ENCODE results near the gene CLSTN2.

The CLSTN2 gene

GRCh38 chr3:140294058-140294457 is 359.1 kb downstream of the CLSTN2 start:
- H3K79me1 ChIP-seq (ENCODE audit: low read length) = no peaks in the 10 kb centered on the region
- no peak overlapping the region for H3K23ac ChIP-seq (ENCODE audit: low read length)
- WGBS (ENCODE audit: extremely low coverage, insufficient coverage, insufficient read length) = no CpG with 5 or more reads among the region's 2 CpGs
- H3K4me3 ChIP-seq (ENCODE audit: low read depth, low read length) = no peak overlapping the region
- H2AFZ ChIP-seq (ENCODE audit: insufficient read depth, low read length, poor library complexity) = no peak overlapping the region
- H3K14ac ChIP-seq (ENCODE audit: low read length) = no peak overlapping the region
- H3K18ac ChIP-seq (ENCODE audit: low read length) = no peak overlapping the region
- H4K12ac ChIP-seq (ENCODE audit: low read depth, low read length) = no peak overlapping the region
- no peaks in the 10 kb centered on the region for H3K79me2 ChIP-seq (ENCODE audit: control insufficient read depth, insufficient read depth, low read length, poor library complexity)
- no peak overlapping the region for H3K4ac ChIP-seq (ENCODE audit: low read depth, low read length)
- no peak overlapping the region for H3K4me2 ChIP-seq (ENCODE audit: low read length)
- DNase-seq = no peak
- no peaks in the 10 kb centered on the region for H3K36me3 ChIP-seq (ENCODE audit: control insufficient read depth in 1 of 2, insufficient read depth in 2 of 2, low read length in 2 of 2)
- no peaks in the 10 kb centered on the region for H3K27me3 ChIP-seq (ENCODE audit: insufficient read depth, low read length)
- H3K27ac ChIP-seq (ENCODE audit: low read depth, low read length) = no peak overlapping the region
- no peak overlapping the region for H4K8ac ChIP-seq (ENCODE audit: low read depth, low read length)
- no peak overlapping the region for H3K9ac ChIP-seq (ENCODE audit: low read length)
- H3K9me3 ChIP-seq (ENCODE audit: insufficient read depth, low read depth, low read length) = peaks cover 1% of the 10 kb centered on the region
- no peak overlapping the region for H2BK5ac ChIP-seq (ENCODE audit: low read depth, low read length, poor library complexity)
- no peak overlapping the region for H2BK120ac ChIP-seq (ENCODE audit: insufficient read depth, low read length, poor library complexity)
- H2AK5ac ChIP-seq (ENCODE audit: low read length) = no peak overlapping the region
- peaks cover 4 to 5% of the 10 kb centered on the region in 2 experiments for H3K4me1 ChIP-seq (ENCODE audit: control insufficient read depth in 1 of 2, insufficient read depth in 2 of 2, low read length in 2 of 2)
- H4K91ac ChIP-seq (ENCODE audit: low read depth, low read length) = no peak overlapping the region
- no peak overlapping the region for H2BK12ac ChIP-seq (ENCODE audit: low read length)

GRCh38 chr3:140296796-140297352 is 361.9 kb downstream of the CLSTN2 start:
- no CpG with 5 or more reads among the region's 3 CpGs for WGBS (ENCODE audit: extremely low coverage, insufficient coverage, insufficient read length)
- Histone ChIP-seq H3K79me1 (ENCODE audit: low read length) (no peaks in the 10 kb centered on the region), H3K18ac (ENCODE audit: low read length) (no peak overlapping the region)

DNA sequence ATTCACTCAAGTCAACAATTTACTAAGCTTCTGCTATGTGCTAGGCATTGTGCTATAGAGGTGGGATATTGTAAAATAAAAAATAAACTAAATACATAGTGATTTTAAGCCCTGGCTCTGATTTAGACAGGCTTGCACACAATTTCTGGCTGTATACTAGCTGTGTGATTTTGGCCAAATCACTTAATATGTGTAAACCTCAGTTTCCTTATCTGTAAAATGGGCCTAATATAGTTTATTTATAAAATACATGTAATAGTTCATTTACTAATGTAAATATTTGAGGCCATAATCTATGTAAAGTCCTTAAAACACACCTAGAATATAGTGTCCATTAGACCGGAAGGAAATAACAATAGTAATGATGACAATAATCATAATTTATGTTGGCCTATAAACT is 363.1 kb downstream of the CLSTN2 start:
- no peak overlapping the region for H2BK12ac ChIP-seq (ENCODE audit: low read length)
- H4K91ac ChIP-seq (ENCODE audit: low read depth, low read length) = no peak overlapping the region
- H3K9ac ChIP-seq (ENCODE audit: low read length) = no peak overlapping the region
- no peak overlapping the region for H3K27ac ChIP-seq (ENCODE audit: low read depth, low read length)
- no peaks in the 10 kb centered on the region for H3K4me1 ChIP-seq (ENCODE audit: control insufficient read depth in 1 of 2, insufficient read depth in 2 of 2, low read length in 2 of 2)
- no peak overlapping the region for H4K12ac ChIP-seq (ENCODE audit: low read depth, low read length)
- no peak overlapping the region for H3K18ac ChIP-seq (ENCODE audit: low read length)
- H3K14ac ChIP-seq (ENCODE audit: low read length) = no peak overlapping the region
- H2BK120ac ChIP-seq (ENCODE audit: insufficient read depth, low read length, poor library complexity) = no peak overlapping the region
- H3K4me3 ChIP-seq (ENCODE audit: low read depth, low read length) = no peak overlapping the region
- no peak overlapping the region for H3K23ac ChIP-seq (ENCODE audit: low read length)
- no peaks in the 10 kb centered on the region for H3K79me1 ChIP-seq (ENCODE audit: low read length)
- no peak overlapping the region for H2AK5ac ChIP-seq (ENCODE audit: low read length)
- no peak overlapping the region for H3K4me2 ChIP-seq (ENCODE audit: low read length)
- no peak overlapping the region for H4K8ac ChIP-seq (ENCODE audit: low read depth, low read length)
- H2AFZ ChIP-seq (ENCODE audit: insufficient read depth, low read length, poor library complexity) = no peak overlapping the region
- no peaks in the 10 kb centered on the region for H3K27me3 ChIP-seq (ENCODE audit: insufficient read depth, low read length)
- WGBS (ENCODE audit: extremely low coverage, insufficient coverage, insufficient read length) = no CpG with 5 or more reads among the region's 1 CpG
- no peak overlapping the region for H3K4ac ChIP-seq (ENCODE audit: low read depth, low read length)
- peaks cover 1% of the 10 kb centered on the region for H3K9me3 ChIP-seq (ENCODE audit: insufficient read depth, low read depth, low read length)
- no peaks in the 10 kb centered on the region for H3K36me3 ChIP-seq (ENCODE audit: control insufficient read depth in 1 of 2, insufficient read depth in 2 of 2, low read length in 2 of 2)
- no peak overlapping the region for H2BK5ac ChIP-seq (ENCODE audit: low read depth, low read length, poor library complexity)
- DNase-seq = no peak
- no peaks in the 10 kb centered on the region for H3K79me2 ChIP-seq (ENCODE audit: control insufficient read depth, insufficient read depth, low read length, poor library complexity)

More at GRCh38 chr3:140296796-140297352, 361.9 kb downstream of the CLSTN2 start:
- no peaks in the 10 kb centered on the region for H3K27me3 ChIP-seq (ENCODE audit: insufficient read depth, low read length)
- H3K9me3 ChIP-seq (ENCODE audit: insufficient read depth, low read depth, low read length) = peaks cover 1% of the 10 kb centered on the region
- no peak overlapping the region for H4K12ac ChIP-seq (ENCODE audit: low read depth, low read length)
- no peak overlapping the region for H3K27ac ChIP-seq (ENCODE audit: low read depth, low read length)
- no peak overlapping the region for H4K91ac ChIP-seq (ENCODE audit: low read depth, low read length)
- no peak overlapping the region for H2BK12ac ChIP-seq (ENCODE audit: low read length)
- H3K36me3 ChIP-seq (ENCODE audit: control insufficient read depth in 1 of 2, insufficient read depth in 2 of 2, low read length in 2 of 2) = no peaks in the 10 kb centered on the region
- H2AFZ ChIP-seq (ENCODE audit: insufficient read depth, low read length, poor library complexity) = no peak overlapping the region
- DNase-seq = no peak
- H3K4me2 ChIP-seq (ENCODE audit: low read length) = no peak overlapping the region
- H3K4me1 ChIP-seq (ENCODE audit: control insufficient read depth in 1 of 2, insufficient read depth in 2 of 2, low read length in 2 of 2) = no peaks in the 10 kb centered on the region
- no peaks in the 10 kb centered on the region for H3K79me2 ChIP-seq (ENCODE audit: control insufficient read depth, insufficient read depth, low read length, poor library complexity)
- no peak overlapping the region for H4K8ac ChIP-seq (ENCODE audit: low read depth, low read length)
- H3K14ac ChIP-seq (ENCODE audit: low read length) = no peak overlapping the region
- no peak overlapping the region for H2BK5ac ChIP-seq (ENCODE audit: low read depth, low read length, poor library complexity)
- H2BK120ac ChIP-seq (ENCODE audit: insufficient read depth, low read length, poor library complexity) = no peak overlapping the region
- H3K4ac ChIP-seq (ENCODE audit: low read depth, low read length) = no peak overlapping the region
- no peak overlapping the region for H2AK5ac ChIP-seq (ENCODE audit: low read length)
- H3K9ac ChIP-seq (ENCODE audit: low read length) = no peak overlapping the region
- H3K23ac ChIP-seq (ENCODE audit: low read length) = no peak overlapping the region
- H3K4me3 ChIP-seq (ENCODE audit: low read depth, low read length) = no peak overlapping the region

- no peak overlapping the region for H2BK120ac ChIP-seq (ENCODE audit: insufficient read depth, low read length, poor library complexity)
- H2BK12ac ChIP-seq (ENCODE audit: low read length) = no peak overlapping the region
- no peak overlapping the region for H3K9ac ChIP-seq (ENCODE audit: low read length)
- H3K27ac ChIP-seq (ENCODE audit: low read depth, low read length) = no peak overlapping the region
- H2AK5ac ChIP-seq (ENCODE audit: low read length) = no peak overlapping the region
- H3K4me1 ChIP-seq (ENCODE audit: control insufficient read depth in 1 of 2, insufficient read depth in 2 of 2, low read length in 2 of 2) = no peaks in the 10 kb centered on the region
- WGBS (ENCODE audit: extremely low coverage, insufficient coverage, insufficient read length) = no CpG with 5 or more reads among the region's 2 CpGs
- H3K27me3 ChIP-seq (ENCODE audit: insufficient read depth, low read length) = no peaks in the 10 kb centered on the region
- no peaks in the 10 kb centered on the region for H3K79me1 ChIP-seq (ENCODE audit: low read length)
- no peaks in the 10 kb centered on the region for H3K79me2 ChIP-seq (ENCODE audit: control insufficient read depth, insufficient read depth, low read length, poor library complexity)
- no peak overlapping the region for H3K4me2 ChIP-seq (ENCODE audit: low read length)
- H4K12ac ChIP-seq (ENCODE audit: low read depth, low read length) = no peak overlapping the region
- H3K23ac ChIP-seq (ENCODE audit: low read length) = no peak overlapping the region
- H4K91ac ChIP-seq (ENCODE audit: low read depth, low read length) = no peak overlapping the region
- DNase-seq = no peak
- no peak overlapping the region for H3K14ac ChIP-seq (ENCODE audit: low read length)
- no peak overlapping the region for H4K8ac ChIP-seq (ENCODE audit: low read depth, low read length)
- no peak overlapping the region for H2AFZ ChIP-seq (ENCODE audit: insufficient read depth, low read length, poor library complexity)
- no peaks in the 10 kb centered on the region for H3K9me3 ChIP-seq (ENCODE audit: insufficient read depth, low read depth, low read length)
- no peak overlapping the region for H2BK5ac ChIP-seq (ENCODE audit: low read depth, low read length, poor library complexity)
- no peak overlapping the region for H3K18ac ChIP-seq (ENCODE audit: low read length)
- no peak overlapping the region for H3K4ac ChIP-seq (ENCODE audit: low read depth, low read length)
- no peaks in the 10 kb centered on the region for H3K36me3 ChIP-seq (ENCODE audit: control insufficient read depth in 1 of 2, insufficient read depth in 2 of 2, low read length in 2 of 2)
- H3K4me3 ChIP-seq (ENCODE audit: low read depth, low read length) = no peak overlapping the region
Measured at GRCh38 chr3:140298569-140299070, 363.6 kb downstream of the CLSTN2 start.
